Breast epithelium (tissue), 3 donors: ENCODE results near the gene PMM2.

Experiments used
- CTCF ChIP-seq, 3 donors: fragments of 450-650 bp; IDR thresholded peaks; one replicate each; pipeline ENCODE4 v1.5.1; 2016 to 2017; ENCODE audit warnings: antibody characterized with exemption in 3 of 3, mild to moderate bottlenecking in 3 of 3, moderate library complexity in 3 of 3
- POLR2A ChIP-seq: fragments of 450-650 bp; IDR thresholded peaks from one replicate; pipeline ENCODE4 v1.6.1; 2016; ENCODE audit warnings: antibody characterized with exemption, mild to moderate bottlenecking, moderate library complexity

GRCh38 chr16:8865145-8865882, 67.7 kb downstream of the PMM2 start:
- no peak for TF ChIP-seq CTCF (IDR thresholded peaks at IDR 0.05)
- TF ChIP-seq POLR2A, result no peak
